Smooth muscle cell of bladder (primary cell): ENCODE measurements around the gene ANXA3. TPM values are rescaled to one million over a fixed set of nuclear protein-coding genes. Genes with fewer than 3 reads are reported as not detected.

Source experiments
- total RNA-seq: library from RNA; depleted of rRNA; stranded (reverse); fragments of >200 nt; gene quantifications from 2 replicates; pipeline ENCODE4 v1.2.3, GENCODE V29; 2014

ANXA3 gene
- total RNA-seq, result 17.1 and 21.2 TPM in 2 replicates

GRCh38 chr4:78551420-78552351 lies at the start of gene ANXA3:
Gene ANXA3 (plus strand): TSS chr4:78551770. CDS start chr4:78554474, 2,704 bp downstream.

Other genes starting within 250 kb of the ANXA3 start
- gene BMP2K, start 224.6 kb downstream of the ANXA3 start, total RNA-seq, result 39.2 and 44.4 TPM in 2 replicates